Psoas muscle (tissue), 8 donors: Measurements from ENCODE around the gene PLAAT2. TPM values are rescaled to one million over a fixed set of nuclear protein-coding genes. Genes with fewer than 3 reads are reported as not detected.
"Not testable (repeated sequence)": the region's sequence is repeated elsewhere in the genome, so short reads cannot be mapped to it uniquely, and the experiment has no call there.

Experiments
- ATAC-seq, 4 donors: fragments of 200-7000 bp; cut with Tn5 transposase; one replicate each; pipeline ENCODE4 v1.9.1; 2020; ENCODE audit warnings: moderate library complexity in 3 of 4, mild to moderate bottlenecking in 2 of 4
- DNase-seq, 2 donors: peaks; one replicate each; pipeline ENCODE4 v3.0.0-alpha.2; 2020
- H3K27ac ChIP-seq: fragments of 200-600 bp; one replicate; pipeline ENCODE4 v1.8.0; 2022
- H3K27me3 ChIP-seq, 3 donors: fragments of 200-600 bp in 1 of 3; one replicate each; pipeline versions ENCODE4 v1.6.1 to v1.8.0; 2013 to 2022; ENCODE audit warnings: low read length in 2 of 3, mild to moderate bottlenecking in 2 of 3, moderate library complexity in 1 of 3; ENCODE audit not compliant: insufficient read depth in 3 of 3
- H3K36me3 ChIP-seq, 2 donors: fragments of 200-600 bp in 1 of 2; one replicate each; pipeline versions ENCODE4 v1.6.1 to v1.8.0; 2013 to 2022; ENCODE audit warnings: low read depth in 1 of 2, mild to moderate bottlenecking in 1 of 2, moderate library complexity in 1 of 2; ENCODE audit not compliant: insufficient read depth in 1 of 2
- H3K4me1 ChIP-seq: fragments of 200-600 bp; one replicate; pipeline ENCODE4 v1.8.0; 2022
- H3K4me3 ChIP-seq: fragments of 200-600 bp; one replicate; pipeline ENCODE4 v1.8.0; 2022; ENCODE audit warnings: mild to moderate bottlenecking
- H3K9me3 ChIP-seq: fragments of 200-600 bp; one replicate; pipeline ENCODE4 v1.8.0; 2022
- WGBS, 3 donors: extraction: QIAGEN DNeasy Blood & Tissue Kit; methylation state at CpG; one replicate each; pipeline versions ENCODE4 v1.1.6 to v1.1.7; 2013; 5-methylcytosine and 5-hydroxymethylcytosine counted together
- intact Hi-C, 2 donors: fragments of 100-400 bp; cut with DNase I; formaldehyde crosslinking; loops; one replicate each; pipeline versions ENCODE4 v1.11.0 to v1.14.2; 2022
- polyA plus RNA-seq, 3 donors: library from polyadenylated mRNA; stranded (reverse); fragments of 200-250 nt; gene quantifications; one replicate each; pipeline ENCODE4 v1.2.3, GENCODE V29; 2013
- total RNA-seq, 4 donors: library from RNA; stranded (reverse); fragmentation: NEBNext Ultra II Directional in 2 of 4; extraction: Animal tissue kit (Norgen Biotek cat#: 25700) in 2 of 4; gene quantifications; one replicate each; pipeline versions ENCODE4 v1.2.1 to v1.2.4, GENCODE V29; 2021 to 2023
- TF ChIP-seq, protein P1 (sequence below): fragments of 200-600 bp; IDR thresholded peaks from one replicate; pipeline ENCODE4 v1.8.0; 2022; ENCODE audit warnings: antibody characterized with exemption
- donor health status: healthy with polysubstance abuse.
- donor health status: DM: no; HTN: no; CAD: no; lungs with moderate emphysema.
- donor health status: Bipolar disorder and iron deficiency.
- donor health status: healthy.
- donor health status: DM: yes; HTN: yes; CAD: no.
- donor health status: DM: no; HTN: no; CAD: no.
- donor health status: DM: no; HTN: no; CAD: no.
- donor health status: DM: yes; HTN: yes; CAD: no.

PLAAT2 gene
- total and polyA plus RNA-seq, 7 donors, result 0.16 TPM; not detected in 6

DNA sequence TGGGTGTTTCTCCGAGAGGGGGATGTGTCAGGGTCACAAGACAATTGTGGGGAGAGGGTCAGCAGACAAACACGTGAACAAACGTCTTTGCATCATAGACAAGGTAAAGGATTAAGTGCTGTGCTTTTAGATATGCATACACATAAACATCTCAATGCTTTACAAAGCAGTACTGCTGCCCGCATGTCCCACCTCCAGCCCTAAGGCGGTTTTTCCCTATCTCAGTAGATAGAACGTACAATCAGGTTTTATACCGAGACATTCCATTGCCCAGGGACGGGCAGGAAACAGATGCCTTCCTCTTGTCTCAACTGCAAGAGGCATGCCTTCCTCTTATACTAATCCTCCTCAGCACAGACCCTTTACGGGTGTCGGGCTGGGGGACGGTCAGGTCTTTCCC lies 35.0 kb downstream of the PLAAT2 start:
- ATAC-seq, intact Hi-C loops, DNase-seq, H3K9me3 ChIP-seq, H3K36me3 ChIP-seq, H3K27me3 ChIP-seq, H3K27ac ChIP-seq, H3K4me3 ChIP-seq, H3K4me1 ChIP-seq: not testable (repeated sequence)
- 58 to 63% (median 59%) methylated on average over 3 to 8 of the region's 11 CpGs for WGBS, 3 donors

DNA sequence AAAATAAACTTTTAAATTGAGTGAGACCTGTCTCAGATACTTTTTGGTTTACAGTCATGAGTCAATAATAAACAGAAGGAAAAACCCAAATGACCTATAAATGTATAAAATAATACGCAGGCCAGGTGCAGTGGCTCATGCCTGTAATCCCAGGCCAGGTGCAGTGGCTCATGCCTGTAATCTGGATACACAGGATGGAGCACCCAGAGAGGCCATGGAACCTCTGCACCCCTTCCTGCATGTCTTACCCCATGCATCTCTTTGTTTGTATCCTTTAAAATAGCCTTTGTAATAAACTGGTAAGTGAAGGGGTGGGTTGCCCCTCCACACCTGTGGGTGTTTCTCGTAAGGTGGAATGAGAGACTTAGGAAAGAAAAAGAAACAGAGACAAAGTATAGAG lies 35.5 kb downstream of the PLAAT2 start:
- TF ChIP-seq, protein P1, sequence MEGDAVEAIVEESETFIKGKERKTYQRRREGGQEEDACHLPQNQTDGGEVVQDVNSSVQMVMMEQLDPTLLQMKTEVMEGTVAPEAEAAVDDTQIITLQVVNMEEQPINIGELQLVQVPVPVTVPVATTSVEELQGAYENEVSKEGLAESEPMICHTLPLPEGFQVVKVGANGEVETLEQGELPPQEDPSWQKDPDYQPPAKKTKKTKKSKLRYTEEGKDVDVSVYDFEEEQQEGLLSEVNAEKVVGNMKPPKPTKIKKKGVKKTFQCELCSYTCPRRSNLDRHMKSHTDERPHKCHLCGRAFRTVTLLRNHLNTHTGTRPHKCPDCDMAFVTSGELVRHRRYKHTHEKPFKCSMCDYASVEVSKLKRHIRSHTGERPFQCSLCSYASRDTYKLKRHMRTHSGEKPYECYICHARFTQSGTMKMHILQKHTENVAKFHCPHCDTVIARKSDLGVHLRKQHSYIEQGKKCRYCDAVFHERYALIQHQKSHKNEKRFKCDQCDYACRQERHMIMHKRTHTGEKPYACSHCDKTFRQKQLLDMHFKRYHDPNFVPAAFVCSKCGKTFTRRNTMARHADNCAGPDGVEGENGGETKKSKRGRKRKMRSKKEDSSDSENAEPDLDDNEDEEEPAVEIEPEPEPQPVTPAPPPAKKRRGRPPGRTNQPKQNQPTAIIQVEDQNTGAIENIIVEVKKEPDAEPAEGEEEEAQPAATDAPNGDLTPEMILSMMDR, result no peak
- Histone ChIP-seq H3K9me3 (no peaks in the 10 kb centered on the region), H3K4me3 (no peak overlapping the region), H3K27ac (no peak overlapping the region), H3K27me3 (no peaks in the 10 kb centered on the region), H3K4me1 (no peaks in the 10 kb centered on the region), H3K36me3 (no peaks in the 10 kb centered on the region)
- 82 to 89% (median 84%) methylated on average over 2 of the region's 2 CpGs for WGBS, 3 donors
- ATAC-seq (no peak), DNase-seq (no peak)
- intact Hi-C loops, result no loop called here

DNA sequence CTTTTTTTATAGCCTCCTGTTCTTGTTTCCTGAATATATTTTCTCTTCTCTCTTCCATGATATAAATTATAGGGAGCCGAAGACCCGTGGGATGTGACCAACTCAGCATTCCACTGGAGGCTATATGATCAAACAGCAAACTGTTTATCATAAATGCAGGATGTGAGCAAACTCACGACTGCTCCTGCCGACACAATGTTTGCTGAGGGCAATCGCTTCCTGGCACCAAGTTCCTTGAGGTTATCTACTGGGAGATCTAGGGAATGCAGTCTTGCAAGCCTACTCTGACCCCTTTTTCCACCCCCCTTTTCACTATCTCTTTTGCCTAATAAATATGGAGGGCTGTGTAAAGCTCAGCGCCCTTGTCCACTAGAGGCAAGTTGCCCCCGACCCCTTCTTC lies 40.0 kb downstream of the PLAAT2 start:
- Histone ChIP-seq H3K27ac (no peak overlapping the region), H3K4me3 (no peak overlapping the region), H3K4me1 (no peaks in the 10 kb centered on the region), H3K27me3 (no peaks in the 10 kb centered on the region), H3K9me3 (no peaks in the 10 kb centered on the region), H3K36me3 (no peaks in the 10 kb centered on the region)
- TF ChIP-seq, protein P1, result no peak
- WGBS, 3 donors, result 82 to 87% (median 87%) methylated on average over 7 of the region's 7 CpGs
- DNase-seq, result no peak
- ATAC-seq, result no peak
- intact Hi-C loops, result no loop called here

DNA sequence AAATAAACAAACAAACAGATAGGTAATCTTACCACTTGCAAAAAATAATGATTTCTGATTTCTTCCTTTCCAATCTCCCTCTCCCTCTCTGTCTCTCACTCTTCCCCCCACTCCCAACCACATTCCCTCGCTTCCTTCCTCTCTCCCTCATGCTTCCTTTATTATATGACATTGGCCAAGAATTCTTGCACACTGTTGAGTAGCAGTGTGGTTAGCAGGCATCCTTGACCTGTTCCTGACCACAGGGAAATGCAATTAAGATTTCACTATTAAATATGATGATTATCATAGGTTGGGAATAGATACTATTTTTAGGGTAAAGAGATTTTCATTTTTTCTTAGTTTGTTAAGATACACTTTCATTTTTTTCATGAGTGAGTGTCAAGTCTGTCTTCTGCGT lies 41.3 kb downstream of the PLAAT2 start:
- TF ChIP-seq, protein P1, result no peak
- H3K4me1 ChIP-seq, result no peaks in the 10 kb centered on the region
- DNase-seq (no peak), ATAC-seq (no peak)
- H3K4me3 ChIP-seq, result no peak overlapping the region
- H3K27ac ChIP-seq, result no peak overlapping the region
- 85 to 89% (median 86%) methylated on average over 2 of the region's 2 CpGs for WGBS, 3 donors
- intact Hi-C loops, result no loop called here
- no peaks in the 10 kb centered on the region for H3K27me3 ChIP-seq
- no peaks in the 10 kb centered on the region for H3K9me3 ChIP-seq
- no peaks in the 10 kb centered on the region for H3K36me3 ChIP-seq

DNA sequence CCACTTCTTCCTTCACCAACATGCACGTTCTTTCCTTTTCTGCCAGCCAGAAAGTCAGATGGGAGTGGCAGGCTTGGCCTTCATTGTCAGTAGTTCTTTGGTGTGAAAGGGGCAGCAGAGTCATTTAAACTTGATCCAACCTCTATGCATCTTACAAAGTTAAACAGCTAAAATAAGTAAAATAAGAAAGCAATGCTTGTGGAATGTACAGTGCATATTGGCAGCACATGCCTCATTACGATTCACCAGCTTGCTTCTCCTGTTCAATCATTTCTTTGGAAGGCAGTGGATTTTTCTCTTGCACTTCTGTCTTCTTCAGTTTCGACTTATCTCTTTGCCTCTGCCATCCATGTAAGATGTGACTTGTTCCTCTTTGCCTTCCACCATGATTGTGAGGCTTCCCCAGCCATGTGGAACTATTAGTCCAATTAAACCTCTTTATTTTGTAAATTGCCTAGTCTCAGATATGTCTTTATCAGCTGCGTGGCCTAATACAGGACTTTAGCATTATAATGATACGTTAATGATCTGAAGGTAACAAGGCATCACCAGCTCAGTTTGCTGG lies 42.5 kb downstream of the PLAAT2 start:
- no peaks in the 10 kb centered on the region for H3K27me3 ChIP-seq
- no peaks in the 10 kb centered on the region for H3K9me3 ChIP-seq
- TF ChIP-seq, protein P1, result no peak
- 82 to 87% (median 85%) methylated on average over 5 of the region's 5 CpGs for WGBS, 3 donors
- no peak overlapping the region for H3K27ac ChIP-seq
- no peaks in the 10 kb centered on the region for H3K4me1 ChIP-seq
- DNase-seq (no peak), ATAC-seq (no peak)
- intact Hi-C loops, result no loop called here
- H3K4me3 ChIP-seq, result no peak overlapping the region
- no peaks in the 10 kb centered on the region for H3K36me3 ChIP-seq
